Endothelial cell of umbilical vein (primary cell): ENCODE measurements around the gene MIA. TPM values are rescaled to one million over a fixed set of nuclear protein-coding genes. Genes with fewer than 3 reads are reported as not detected.
"Not testable (repeated sequence)": the region's sequence is repeated elsewhere in the genome, so short reads cannot be mapped to it uniquely, and the experiment has no call there.

Experiments
- BruUV-seq: library from RNA; stranded (reverse); fragments of 400-500 nt; replicated peaks from 2 replicates; lab custom pipeline; 2021; lab: Mats Ljungman, UMichigan
- CTCF ChIA-PET: fragments of 300-600, 350-600 bp; sonication (Branson Sonifier 250); formaldehyde crosslinking; loops from one replicate; lab custom pipeline; 2021; ENCODE audit warnings: antibody characterized with exemption, inconsistent platforms; lab: Charles Lee
- POLR2A ChIA-PET: fragments of 300-600, 350-600 bp; sonication (Branson Sonifier 250); formaldehyde crosslinking; loops from one replicate; lab custom pipeline; 2021; ENCODE audit warnings: antibody characterized with exemption, inconsistent platforms; lab: Charles Lee
- DNase-seq: peaks from one replicate; pipeline ENCODE4 v3.0.0-alpha.2; 2011; ENCODE audit warnings: low read depth, low spot score
- FAIRE-seq: peaks from 2 replicates; lab custom pipeline; 2011; peaks lifted over from hg19 to GRCh38; lab: Jason Lieb, UNC
- H2AFZ ChIP-seq: 2 replicates; pipeline ENCODE4 v1.6.0; 2012; ENCODE audit warnings: low read depth, low read length, control low read depth, inconsistent platforms
- H3K27ac ChIP-seq: 2 replicates; pipeline ENCODE4 v1.5.1; 2011; ENCODE audit warnings: low read depth, mild to moderate bottlenecking, control low read depth, low read length, moderate library complexity; ENCODE audit not compliant: insufficient read depth
- H3K27me3 ChIP-seq, 2 experiments: 2 replicates each; pipeline versions ENCODE4 v1.6.0 to v1.6.1; 2011; ENCODE audit warnings: low read length in 2 of 2, mixed read lengths in 1 of 2; ENCODE audit not compliant: control insufficient read depth in 2 of 2, insufficient read depth in 2 of 2
- H3K36me3 ChIP-seq, 2 experiments: 2 replicates in 1 of 2; 3 replicates in 1 of 2; pipeline ENCODE4 v1.5.1; 2011; ENCODE audit warnings: low read length in 2 of 2, mild to moderate bottlenecking in 1 of 2, moderate library complexity in 1 of 2; ENCODE audit not compliant: control insufficient read depth in 2 of 2, insufficient read depth in 2 of 2; ENCODE audit errors: extremely low read depth in 1 of 2
- H3K4me1 ChIP-seq: 3 replicates; pipeline ENCODE4 v1.5.1; 2011; ENCODE audit warnings: mild to moderate bottlenecking, low read length; ENCODE audit not compliant: control insufficient read depth, insufficient read depth; ENCODE audit errors: extremely low read depth
- H3K4me2 ChIP-seq: 2 replicates; pipeline ENCODE4 v1.6.1; 2011; ENCODE audit warnings: low read length, control low read depth, mixed read lengths; ENCODE audit not compliant: insufficient read depth
- H3K4me3 ChIP-seq, 3 experiments: fragments of 200-600 bp in 1 of 3; sonication (generic), shearing (Covaris generic) in 1 of 3; replicated peaks in 1 of 3; 2 replicates each; pipeline ENCODE4 v1.5.1; 2011 to 2016; ENCODE audit warnings: control low read depth in 3 of 3, low read length in 3 of 3, mild to moderate bottlenecking in 2 of 3, inconsistent platforms in 1 of 3, low read depth in 1 of 3, moderate library complexity in 1 of 3; ENCODE audit not compliant: insufficient read depth in 1 of 3
- H3K79me2 ChIP-seq: 2 replicates; pipeline ENCODE4 v1.6.0; 2012; ENCODE audit warnings: low read length, inconsistent platforms; ENCODE audit not compliant: control insufficient read depth, insufficient read depth
- H3K9ac ChIP-seq: replicated peaks from 2 replicates; pipeline ENCODE3; 2011; ENCODE audit warnings: low read length, control low read depth; ENCODE audit not compliant: insufficient read depth; ENCODE audit errors: extremely low read depth
- H3K9me1 ChIP-seq: replicated peaks from 3 replicates; pipeline ENCODE4 v1.6.0; 2011; ENCODE audit warnings: mild to moderate bottlenecking, low read length; ENCODE audit not compliant: control insufficient read depth, insufficient read depth; ENCODE audit errors: extremely low read depth
- H3K9me3 ChIP-seq: replicated peaks from 2 replicates; pipeline ENCODE4 v1.5.1; 2012; ENCODE audit warnings: low read length, inconsistent platforms; ENCODE audit not compliant: control insufficient read depth, insufficient read depth
- H4K20me1 ChIP-seq: replicated peaks from 2 replicates; pipeline ENCODE3; 2011; ENCODE audit warnings: mild to moderate bottlenecking, low read length; ENCODE audit not compliant: control insufficient read depth, insufficient read depth; ENCODE audit errors: extremely low read depth
- EZH2 ChIP-seq: IDR thresholded peaks from 2 replicates; pipeline ENCODE4 v1.6.1; 2012; ENCODE audit warnings: borderline replicate concordance, low read depth, mild to moderate bottlenecking, moderate library complexity, low read length, inconsistent platforms; ENCODE audit not compliant: severe bottlenecking
- FOS ChIP-seq: IDR thresholded peaks from 2 replicates; pipeline ENCODE4 v1.6.1; 2011; ENCODE audit warnings: mild to moderate bottlenecking, low read length, moderate library complexity, borderline replicate concordance; ENCODE audit not compliant: insufficient read depth
- GATA2 ChIP-seq: IDR thresholded peaks from 2 replicates; pipeline ENCODE4 v1.7.0; 2011; ENCODE audit warnings: low read depth, mild to moderate bottlenecking, moderate library complexity, mixed read lengths, low read length; ENCODE audit not compliant: insufficient read length, insufficient read depth
- JUN ChIP-seq: IDR thresholded peaks from 2 replicates; pipeline ENCODE4 v1.6.1; 2011; ENCODE audit warnings: borderline replicate concordance, low read depth; ENCODE audit not compliant: insufficient read length, insufficient read depth
- MYC ChIP-seq: IDR thresholded peaks from one replicate; pipeline ENCODE4 v1.6.1; 2011; ENCODE audit warnings: mild to moderate bottlenecking, low read depth, low read length
- POLR2A ChIP-seq: IDR thresholded peaks from 2 replicates; pipeline ENCODE4 v1.6.1; 2012; ENCODE audit warnings: low read depth, mild to moderate bottlenecking, control low read depth, low read length
- POLR2AphosphoS5 ChIP-seq: IDR thresholded peaks from 2 replicates; pipeline ENCODE4 v1.6.1; 2012; ENCODE audit warnings: low read depth, mild to moderate bottlenecking, control low read depth, low read length, moderate library complexity; ENCODE audit not compliant: insufficient read depth
- dilution Hi-C: fragments of 300-500 bp; cut with MboI; formaldehyde crosslinking; loops from one replicate; pipeline ENCODE4 v1.15.0; 2019; ENCODE audit warnings: low sequenced_read_pairs; ENCODE audit not compliant: extremely low pct_ligation_motif_present
- intact Hi-C: fragments of 100-400 bp; cut with micrococcal nuclease; formaldehyde crosslinking; loops from one replicate; pipeline ENCODE4 v1.10.0; 2022
- polyA plus RNA-seq, 4 experiments: library from polyadenylated mRNA; depleted of rRNA in 3 of 4; stranded (reverse) in 3 of 4; unstranded in 1 of 4; fragments of >200 nt; gene quantifications; 2 replicates each; pipeline versions ENCODE4 v1.2.1 to v1.2.3, GENCODE V29; 2011 to 2012; ENCODE audit warnings: missing spikeins in 1 of 4
- total RNA-seq: library from RNA; stranded (reverse); gene quantifications from 2 replicates; pipeline ENCODE4 v1.2.3, GENCODE V29; 2021
- TF ChIP-seq, protein P1 (sequence below), 2 donors: IDR thresholded peaks; 1 replicate in 1 of 2; 2 replicates in 1 of 2; pipeline ENCODE4 v1.5.1; 2011; ENCODE audit warnings: low read length in 2 of 2, mild to moderate bottlenecking in 2 of 2, moderate library complexity in 2 of 2, control low read depth in 1 of 2, inconsistent platforms in 1 of 2, low read depth in 1 of 2; ENCODE audit not compliant: insufficient read depth in 1 of 2; ENCODE audit errors: extremely low read depth in 1 of 2
- TF ChIP-seq, protein P2 (sequence below): IDR thresholded peaks from 2 replicates; pipeline ENCODE4 v1.6.1; 2011; ENCODE audit not compliant: insufficient read depth, insufficient read length

Gene MIA
- total and polyA plus RNA-seq, 2 donors (not counting 3 experiments of a cell fraction or from before 2014, with no cell fraction given) = 0.32 TPM; not detected in 1

DNA sequence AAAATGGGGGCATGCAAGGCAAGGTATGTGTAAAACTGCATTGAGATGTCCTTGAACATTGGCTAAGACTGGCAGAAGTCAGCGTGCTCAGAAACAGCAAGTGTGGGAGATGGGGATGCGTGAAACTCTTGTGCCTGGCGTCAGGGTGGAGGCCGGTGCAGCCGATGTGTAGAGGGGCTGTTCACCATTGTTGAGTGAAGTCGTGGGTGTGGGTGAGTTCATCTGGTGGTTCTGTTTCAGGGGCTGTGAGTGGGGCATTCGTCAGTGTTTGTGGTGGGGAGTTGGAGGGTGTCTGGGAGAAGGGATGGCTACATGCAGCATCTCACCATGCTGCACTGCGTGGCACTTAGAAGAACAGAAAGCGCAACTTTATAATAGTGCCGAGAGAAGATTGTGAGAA, 11.4 kb upstream of the MIA start:
- no peaks in the 10 kb centered on the region for H3K9me1 ChIP-seq
- H3K4me3 ChIP-seq = no peak overlapping the region
- no peak overlapping the region for H2AFZ ChIP-seq
- TF ChIP-seq JUN (no peak), POLR2A (no peak), EZH2 (no peak), FOS (no peak), MYC (no peak), GATA2 (no peak), POLR2AphosphoS5 (no peak)
- TF ChIP-seq, protein P1, sequence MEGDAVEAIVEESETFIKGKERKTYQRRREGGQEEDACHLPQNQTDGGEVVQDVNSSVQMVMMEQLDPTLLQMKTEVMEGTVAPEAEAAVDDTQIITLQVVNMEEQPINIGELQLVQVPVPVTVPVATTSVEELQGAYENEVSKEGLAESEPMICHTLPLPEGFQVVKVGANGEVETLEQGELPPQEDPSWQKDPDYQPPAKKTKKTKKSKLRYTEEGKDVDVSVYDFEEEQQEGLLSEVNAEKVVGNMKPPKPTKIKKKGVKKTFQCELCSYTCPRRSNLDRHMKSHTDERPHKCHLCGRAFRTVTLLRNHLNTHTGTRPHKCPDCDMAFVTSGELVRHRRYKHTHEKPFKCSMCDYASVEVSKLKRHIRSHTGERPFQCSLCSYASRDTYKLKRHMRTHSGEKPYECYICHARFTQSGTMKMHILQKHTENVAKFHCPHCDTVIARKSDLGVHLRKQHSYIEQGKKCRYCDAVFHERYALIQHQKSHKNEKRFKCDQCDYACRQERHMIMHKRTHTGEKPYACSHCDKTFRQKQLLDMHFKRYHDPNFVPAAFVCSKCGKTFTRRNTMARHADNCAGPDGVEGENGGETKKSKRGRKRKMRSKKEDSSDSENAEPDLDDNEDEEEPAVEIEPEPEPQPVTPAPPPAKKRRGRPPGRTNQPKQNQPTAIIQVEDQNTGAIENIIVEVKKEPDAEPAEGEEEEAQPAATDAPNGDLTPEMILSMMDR (IDR thresholded peaks at IDR 0.05; ENCODE audit: extremely low read depth in 1 of 2, insufficient read depth in 1 of 2, low read depth in 1 of 2, low read length in 2 of 2) = no peak
- TF ChIP-seq, protein P2, sequence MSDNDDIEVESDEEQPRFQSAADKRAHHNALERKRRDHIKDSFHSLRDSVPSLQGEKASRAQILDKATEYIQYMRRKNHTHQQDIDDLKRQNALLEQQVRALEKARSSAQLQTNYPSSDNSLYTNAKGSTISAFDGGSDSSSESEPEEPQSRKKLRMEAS = no peak
- H3K9ac ChIP-seq = no peak overlapping the region
- H3K27ac ChIP-seq = no peak overlapping the region
- H3K36me3 ChIP-seq = peaks cover 25 to 57% of the 10 kb centered on the region in 2 experiments
- intact Hi-C loops (no loop called here), dilution Hi-C loops (no loop called here)
- H3K9me3 ChIP-seq = no peaks in the 10 kb centered on the region
- peaks cover 18% of the 10 kb centered on the region for H3K4me1 ChIP-seq
- POLR2A ChIA-PET = no interaction called here
- CTCF ChIA-PET = no interaction called here
- DNase-seq = no peak
- H4K20me1 ChIP-seq = no peaks in the 10 kb centered on the region
- H3K4me2 ChIP-seq = no peak overlapping the region
- no peak for FAIRE-seq
- no peaks in the 10 kb centered on the region for H3K27me3 ChIP-seq
- BruUV-seq = no TSS peak
- H3K79me2 ChIP-seq = peaks cover 16% of the 10 kb centered on the region

DNA sequence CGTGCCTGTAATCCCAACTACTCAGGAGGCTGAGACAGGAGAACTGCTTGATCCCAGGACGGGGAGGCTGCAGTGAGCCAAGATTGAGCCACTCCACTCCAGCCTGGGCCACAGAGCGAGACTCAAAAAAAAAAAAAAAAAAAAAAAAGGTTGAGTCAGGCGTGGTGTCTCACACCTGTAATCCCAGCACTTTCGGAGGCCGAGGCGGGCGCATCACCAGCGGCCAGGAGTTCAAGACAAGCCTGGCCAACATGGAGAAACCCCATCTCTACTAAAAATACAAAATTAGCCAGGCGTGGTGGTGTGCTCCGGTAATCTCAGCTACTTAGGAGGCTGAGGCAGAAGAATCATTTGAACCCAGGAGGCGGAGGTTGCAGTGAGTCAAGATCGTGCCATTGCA, 8.9 kb upstream of the MIA start:
- not testable (repeated sequence) for FAIRE-seq

More for the DNA sequence above, 8.9 kb upstream of the MIA start:
- CTCF ChIA-PET = interaction anchor here (0.7 to 1.5 kb wide), 3 partner anchors 10 to 40 kb away, joined by 3 to 4 read pairs (median 4); no protein-coding TSS in a partner anchor
- H2AFZ ChIP-seq, H3K9me1 ChIP-seq, H3K9me3 ChIP-seq, H3K27ac ChIP-seq, BruUV-seq, H3K4me1 ChIP-seq, H3K9ac ChIP-seq, H3K27me3 ChIP-seq, H3K79me2 ChIP-seq, dilution Hi-C loops, DNase-seq, H4K20me1 ChIP-seq, intact Hi-C loops, H3K4me2 ChIP-seq, H3K4me3 ChIP-seq: not testable (repeated sequence)
- POLR2A ChIA-PET = interaction anchor here (1.2 kb wide), 1 partner anchor 12 kb away, joined by 3 read pairs; no protein-coding TSS in a partner anchor
- peaks cover 15 to 41% of the 10 kb centered on the region in 2 experiments for H3K36me3 ChIP-seq
